GM21529 (cell line): ENCODE data around the gene CPXCR1.
"Not testable (repeated sequence)": the region's sequence is repeated elsewhere in the genome, so short reads cannot be mapped to it uniquely, and the experiment has no call there.

Experiments
- ATAC-seq: cut with Tn5 transposase; IDR thresholded peaks from one replicate; pipeline ENCODE4 v1.9.1; 2021; ENCODE audit not compliant: unreplicated experiment

The CPXCR1 gene

GRCh38 chrX:88746925-88747324 is at the start of gene CPXCR1:
Gene CPXCR1 (plus strand): TSS chrX:88747225. CDS start chrX:88753415, 6,190 bp downstream.
- ATAC-seq = no peak

GRCh38 chrX:88735835-88736234 is 11.2 kb upstream of the CPXCR1 start:
- ATAC-seq = no peak

GRCh38 chrX:88746215-88746614 is 810 bp upstream of the CPXCR1 start:
- not testable (repeated sequence) for ATAC-seq

- not testable (repeated sequence) for ATAC-seq
These were observed 5.3 kb downstream of the CPXCR1 start for GRCh38 chrX:88752339-88752738.

GRCh38 chrX:88789825-88790224 is 42.8 kb downstream of the CPXCR1 start:
- ATAC-seq = no peak
